DMS53 treated with DMSO at 0.1 percent for 48 hours (cell line): ENCODE data around the gene SHISAL2B.
A peak's percentile ranks its signal among the peaks of the same experiment; 100 is the strongest.
"Not testable (repeated sequence)": the region's sequence is repeated elsewhere in the genome, so short reads cannot be mapped to it uniquely, and the experiment has no call there.

ENCODE experiments used
- DNase-seq: peaks from one replicate; lab custom pipeline; 2025; ENCODE audit not compliant: unreplicated experiment; lab: John Stamatoyannopoulos, UW

Gene SHISAL2B

DNA sequence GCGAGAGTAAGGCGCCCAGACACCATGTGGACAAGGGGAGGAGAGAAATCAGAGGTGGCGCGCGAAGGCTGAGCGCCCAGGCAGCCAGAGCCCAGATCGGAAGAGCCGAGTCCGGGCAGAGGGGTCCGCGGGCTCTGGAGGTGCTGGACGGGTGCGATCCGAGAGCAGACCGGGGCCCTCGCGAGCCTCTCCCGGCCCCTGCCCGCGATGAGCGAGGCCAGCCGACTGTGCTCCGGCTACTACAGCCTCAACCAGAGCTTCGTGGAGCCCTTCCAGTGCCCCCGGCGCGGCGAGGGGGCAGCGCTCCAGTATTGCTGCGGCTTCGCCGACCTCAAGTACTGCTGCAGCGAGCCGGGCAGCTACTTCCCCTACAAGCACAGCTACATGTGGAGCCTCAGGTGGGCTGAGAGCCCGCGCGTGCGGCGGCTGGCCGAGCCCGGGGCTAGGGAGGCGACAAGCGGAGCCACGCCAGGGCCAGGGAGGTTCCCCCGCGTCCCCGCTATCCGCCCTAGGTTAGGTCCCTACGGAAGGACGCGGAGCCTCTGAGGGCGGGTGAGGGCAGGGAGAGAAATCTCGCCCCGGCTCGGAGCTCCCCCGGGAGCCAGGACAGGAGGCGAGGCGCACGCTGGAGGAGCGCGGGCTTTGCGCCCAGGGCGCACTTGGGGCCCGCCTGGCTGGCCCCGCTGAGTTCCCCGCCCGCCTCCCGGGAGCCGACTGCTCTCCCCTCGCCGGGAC, at the start of gene SHISAL2B:
TSS of gene SHISAL2B (plus strand) at position 87 of the 735 bp plus-strand sequence. CDS start at position 208, 121 bp downstream.
- peak; percentile 16 for DNase-seq

GRCh38 chr5:64644831-64645230, 45.5 kb upstream of the SHISAL2B start:
- DNase-seq = no peak

DNA sequence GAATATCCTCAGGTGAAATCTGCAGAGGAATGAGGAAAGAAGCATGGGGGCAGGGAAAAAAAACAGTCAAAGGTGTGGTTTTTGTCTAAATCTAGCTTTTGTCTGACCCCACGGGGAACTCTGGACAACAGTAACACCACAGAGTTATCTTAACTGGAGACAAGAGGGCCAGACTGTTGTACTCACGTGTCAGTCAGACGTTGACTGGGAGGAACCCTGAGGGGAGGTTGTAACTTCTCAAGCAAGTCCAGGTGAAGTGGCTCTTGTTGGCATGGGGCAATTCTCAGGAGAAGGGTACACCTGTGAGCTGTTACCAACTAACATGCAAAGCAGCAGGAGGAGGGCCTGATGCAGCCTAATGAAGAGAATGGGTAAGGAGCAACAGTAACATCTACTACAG, 44.1 kb upstream of the SHISAL2B start:
- no peak for DNase-seq

- DNase-seq = no peak
These were observed 40.8 kb upstream of the SHISAL2B start for GRCh38 chr5:64649512-64649911.

GRCh38 chr5:64653766-64654560, 36.3 kb upstream of the SHISAL2B start:
- DNase-seq = no peak

GRCh38 chr5:64654561-64654938, 35.8 kb upstream of the SHISAL2B start:
- peak; percentile 57 for DNase-seq

- no peak for DNase-seq
These were observed 34.7 kb upstream of the SHISAL2B start for GRCh38 chr5:64655596-64655995.

GRCh38 chr5:64659289-64659688, 31.0 kb upstream of the SHISAL2B start:
- no peak for DNase-seq

- not testable (repeated sequence) for DNase-seq
These were observed 27.1 kb upstream of the SHISAL2B start for GRCh38 chr5:64663181-64663580.

GRCh38 chr5:64665243-64665642, 25.1 kb upstream of the SHISAL2B start:
- peak; percentile 50 for DNase-seq

- DNase-seq = no peak
These were observed 24.2 kb upstream of the SHISAL2B start for GRCh38 chr5:64666078-64666477.

GRCh38 chr5:64667068-64667467, 23.2 kb upstream of the SHISAL2B start:
- no peak for DNase-seq

- DNase-seq = no peak
These were observed 20.0 kb upstream of the SHISAL2B start for GRCh38 chr5:64670277-64670676.

- no peak for DNase-seq
These were observed 18.6 kb upstream of the SHISAL2B start for GRCh38 chr5:64671678-64672077.

DNA sequence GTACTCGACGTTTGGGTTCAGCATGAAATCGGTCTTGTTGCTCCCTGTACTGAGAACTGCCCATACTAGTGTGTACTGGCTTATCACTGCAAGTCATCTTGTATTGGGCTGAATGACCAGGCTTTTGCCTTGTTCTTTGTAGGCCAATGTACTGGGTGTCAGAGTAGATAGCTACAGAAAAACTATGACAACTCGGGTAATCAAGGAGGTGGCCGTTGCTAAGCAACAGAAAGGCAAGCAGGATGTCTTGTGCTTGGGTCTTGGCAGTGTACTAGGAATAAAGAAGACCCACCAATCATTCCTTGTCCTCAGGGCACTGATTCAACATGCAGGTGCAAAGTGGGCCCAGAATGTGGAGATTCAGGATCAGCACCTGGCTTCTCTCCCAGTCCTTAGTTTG, 11.9 kb upstream of the SHISAL2B start:
- DNase-seq = no peak

GRCh38 chr5:64680289-64680688, 10.0 kb upstream of the SHISAL2B start:
- DNase-seq = no peak

DNA sequence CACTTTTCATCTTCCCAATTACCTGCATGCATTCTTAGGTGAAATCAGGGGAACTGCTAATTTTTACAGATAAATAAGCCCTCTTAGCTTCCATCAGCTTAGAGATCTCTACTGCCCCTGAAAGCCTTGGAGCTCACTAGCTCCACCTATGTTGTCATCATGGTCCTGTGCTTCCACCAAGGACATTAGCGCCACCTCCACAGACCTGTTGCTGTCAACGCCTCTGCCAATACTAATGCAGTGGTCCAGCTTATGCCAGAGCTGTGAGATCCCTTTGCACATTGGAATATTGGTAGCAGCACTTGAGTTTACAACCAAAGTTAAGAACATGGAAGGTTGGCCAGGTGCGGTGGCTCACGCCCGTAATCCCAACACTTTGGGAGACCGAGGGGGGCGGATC, 7.7 kb upstream of the SHISAL2B start:
- no peak for DNase-seq

DNA sequence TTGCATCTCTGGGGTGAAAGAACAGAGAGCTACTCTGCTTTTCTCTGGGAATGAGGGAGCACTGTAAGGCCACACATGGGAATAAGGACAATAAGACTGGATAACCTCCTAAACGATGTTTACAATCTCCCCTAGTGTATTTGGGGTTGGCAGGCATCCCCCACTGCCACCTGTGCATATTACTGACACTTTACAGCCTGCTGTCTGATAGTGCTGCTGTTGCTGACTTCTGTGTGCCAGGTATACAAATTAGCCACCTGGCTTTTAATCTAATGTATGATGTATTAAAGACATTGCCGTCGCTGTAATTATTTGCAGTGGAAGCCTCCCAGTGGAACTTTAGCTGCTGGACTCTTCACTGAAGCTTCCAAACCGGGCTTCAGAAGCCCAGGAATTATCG, 4.4 kb upstream of the SHISAL2B start:
- DNase-seq = no peak

- no peak for DNase-seq
These were observed 1.9 kb upstream of the SHISAL2B start for GRCh38 chr5:64688391-64688790.

- DNase-seq = no peak
These were observed 1.3 kb upstream of the SHISAL2B start for GRCh38 chr5:64688965-64689364.

- no peak for DNase-seq
These were observed 243 bp upstream of the SHISAL2B start for GRCh38 chr5:64690104-64690416.

- DNase-seq = no peak
These were observed 988 bp downstream of the SHISAL2B start for GRCh38 chr5:64691291-64691690.

- no peak for DNase-seq
These were observed 3.3 kb downstream of the SHISAL2B start for GRCh38 chr5:64693636-64694035.
